ENCODE data around the gene ANKRD18A.

- TF ChIP-seq CTCF (conservative IDR thresholded peaks at IDR 0.05; ENCODE audit: low read depth, low read length) = no peak
- TF ChIP-seq EZH2phosphoT487 (IDR thresholded peaks at IDR 0.05; ENCODE audit: borderline replicate concordance, low read length) = no peak
- no peak for TF ChIP-seq EZH2 (IDR thresholded peaks at IDR 0.05; ENCODE audit: low read length, unreplicated experiment)
These were observed 93.8 kb downstream of the ANKRD18A start for GRCh38 chr9:38526591-38526990.

All from PC-3 (cell line).